Right lobe of liver (tissue), 4 donors: ENCODE data around the gene SVBP.

Experiments
- CTCF ChIP-seq, 4 donors: fragments of 200-600 bp in 3 of 4; fragments of 450-650 bp in 1 of 4; IDR thresholded peaks; one replicate each; pipeline versions ENCODE4 v1.5.1 to v1.8.0; 2016 to 2022; ENCODE audit warnings: antibody characterized with exemption in 4 of 4, mild to moderate bottlenecking in 2 of 4
- POLR2A ChIP-seq: fragments of 450-650 bp; IDR thresholded peaks from one replicate; pipeline ENCODE4 v1.6.1; 2017; ENCODE audit warnings: antibody characterized with exemption, mild to moderate bottlenecking
- donor health status: DM: no; HTN: no; CAD: no.
- donor health status: DM: no; HTN: no; CAD: no.
- donor health status: DM: no; HTN: yes; CAD: no.

- TF ChIP-seq POLR2A (no peak), CTCF (IDR thresholded peaks at IDR 0.05) (no peak)
Observed at GRCh38 chr1:42848823-42849537, 31.8 kb upstream of the SVBP start.
